Gastrocnemius medialis (tissue), 4 donors: ENCODE measurements around the gene SLC66A2. TPM values are rescaled to one million over a fixed set of nuclear protein-coding genes. Genes with fewer than 3 reads are reported as not detected.
"Not testable (repeated sequence)": the region's sequence is repeated elsewhere in the genome, so short reads cannot be mapped to it uniquely, and the experiment has no call there.

Experiments used
- ATAC-seq, 2 donors: fragments of 150-250 bp; one replicate each; pipeline ENCODE4 v1.9.1; 2016
- DNase-seq, 2 donors: peaks; one replicate each; pipeline ENCODE4 v3.0.0-alpha.2; 2019
- H3K27ac ChIP-seq, 4 donors: fragments of 200-600 bp; sonication (generic); 1 replicate in 1 of 4; 2 replicates in 3 of 4; pipeline ENCODE4 v1.5.1; 2016 to 2018; ENCODE audit warnings: mild to moderate bottlenecking in 2 of 4, moderate library complexity in 1 of 4
- H3K27me3 ChIP-seq, 3 donors: fragments of 200-600 bp; sonication (generic) in 2 of 3; 1 replicate in 1 of 3; 2 replicates in 2 of 3; pipeline versions ENCODE4 v1.5.1 to v1.6.0; 2016 to 2019; ENCODE audit warnings: mild to moderate bottlenecking in 1 of 3, moderate library complexity in 1 of 3
- H3K36me3 ChIP-seq, 2 donors: fragments of 200-600 bp; sonication (generic) in 1 of 2; one replicate each; pipeline ENCODE4 v1.5.1; 2017 to 2018
- H3K4me1 ChIP-seq, 2 donors: fragments of 200-600 bp; sonication (generic) in 1 of 2; one replicate each; pipeline ENCODE4 v1.5.1; 2016 to 2017; ENCODE audit warnings: mild to moderate bottlenecking in 2 of 2
- H3K4me3 ChIP-seq, 4 donors: fragments of 200-600 bp; sonication (generic) in 3 of 4; 1 replicate in 1 of 4; 2 replicates in 3 of 4; pipeline ENCODE4 v1.5.1; 2016 to 2019; ENCODE audit warnings: mild to moderate bottlenecking in 2 of 4
- H3K9me3 ChIP-seq, 3 donors: fragments of 200-600 bp; sonication (generic) in 2 of 3; 1 replicate in 1 of 3; 2 replicates in 2 of 3; pipeline ENCODE4 v1.5.1; 2016 to 2019
- CTCF ChIP-seq, 5 experiments: fragments of 450-650 bp in 3 of 5; fragments of 200-600 bp in 2 of 5; sonication (generic) in 2 of 5; IDR thresholded peaks in 4 of 5; conservative IDR thresholded peaks in 1 of 5; 1 replicate in 4 of 5; 2 replicates in 1 of 5; pipeline ENCODE4 v1.5.1; 2016 to 2019; ENCODE audit warnings: antibody characterized with exemption in 5 of 5, mild to moderate bottlenecking in 3 of 5, moderate library complexity in 3 of 5
- POLR2A ChIP-seq, 2 donors: fragments of 450-650 bp; IDR thresholded peaks; one replicate each; pipeline ENCODE4 v1.6.1; 2017; ENCODE audit warnings: antibody characterized with exemption in 2 of 2, mild to moderate bottlenecking in 2 of 2, moderate library complexity in 2 of 2
- in situ Hi-C, 4 donors: fragments of 200-750 bp; cut with MboI; loops; one replicate each; pipeline versions ENCODE4 v1.15.0 to v1.8.0; 2017; ENCODE audit warnings: low sequenced_read_pairs in 4 of 4
- intact Hi-C: fragments of 100-400 bp; cut with DNase I; formaldehyde crosslinking; loops from one replicate; pipeline ENCODE4 v1.15.1; 2023; ENCODE audit warnings: low total_unique reads
- total RNA-seq, 4 donors: library from RNA; depleted of rRNA; stranded (reverse); fragments of >200 nt; gene quantifications; one replicate each; pipeline versions ENCODE4 v1.1.0 to v1.2.3, GENCODE V29; 2016

Gene SLC66A2
- total RNA-seq, 4 donors from 2014 or later = 43.3 to 121 (median 107) TPM

- Histone ChIP-seq H3K27ac (no peak overlapping the region), H3K36me3 (no peaks in the 10 kb centered on the region), H3K4me1 (peaks cover 0 to 2% of the 10 kb centered on the region in 2 donors), H3K4me3 (no peak overlapping the region), H3K27me3 (peaks cover 0 to 16% (median 6%) of the 10 kb centered on the region in 3 donors), H3K9me3 (no peaks in the 10 kb centered on the region)
- in situ Hi-C loops (no loop called here), intact Hi-C loops (no loop called here)
- DNase-seq = no peak
- no peak for ATAC-seq
- TF ChIP-seq POLR2A (IDR thresholded peaks at IDR 0.05) (no peak), CTCF (IDR thresholded peaks at IDR 0.05 in 4 of 5, conservative IDR thresholded peaks at IDR 0.05 in 1 of 5) (no peak)
Measured at GRCh38 chr18:79882522-79883241, 68.8 kb downstream of the SLC66A2 start.

- ATAC-seq = no peak
- H3K4me1 ChIP-seq = peaks cover 0 to 7% of the 10 kb centered on the region in 2 donors
- no peak for DNase-seq
- H3K27me3 ChIP-seq = peaks cover 0 to 18% (median 8%) of the 10 kb centered on the region in 3 donors
- in situ Hi-C loops = no loop called here
- intact Hi-C loops = no loop called here
- TF ChIP-seq CTCF (IDR thresholded peaks at IDR 0.05 in 4 of 5, conservative IDR thresholded peaks at IDR 0.05 in 1 of 5) = no peak
- TF ChIP-seq POLR2A (IDR thresholded peaks at IDR 0.05) = no peak
- no peaks in the 10 kb centered on the region for H3K9me3 ChIP-seq
- H3K27ac ChIP-seq = no peak overlapping the region
- no peak overlapping the region for H3K4me3 ChIP-seq
- H3K36me3 ChIP-seq = no peaks in the 10 kb centered on the region
Measured at GRCh38 chr18:79881695-79882094, 69.8 kb downstream of the SLC66A2 start.

GRCh38 chr18:79879566-79879965, 71.9 kb downstream of the SLC66A2 start:
- Histone ChIP-seq H3K27ac (no peak overlapping the region), H3K36me3 (no peaks in the 10 kb centered on the region), H3K9me3 (no peaks in the 10 kb centered on the region), H3K27me3 (peaks cover 5 to 24% (median 13%) of the 10 kb centered on the region in 3 donors), H3K4me1 (peaks cover 0 to 7% of the 10 kb centered on the region in 2 donors), H3K4me3 (no peak overlapping the region)
- intact Hi-C loops = no loop called here
- in situ Hi-C loops = no loop called here
- DNase-seq (no peak), ATAC-seq (no peak)
- TF ChIP-seq CTCF (IDR thresholded peaks at IDR 0.05 in 4 of 5, conservative IDR thresholded peaks at IDR 0.05 in 1 of 5) (no peak), POLR2A (IDR thresholded peaks at IDR 0.05) (no peak)

- TF ChIP-seq POLR2A (IDR thresholded peaks at IDR 0.05) (no peak), CTCF (IDR thresholded peaks at IDR 0.05 in 4 of 5, conservative IDR thresholded peaks at IDR 0.05 in 1 of 5) (no peak)
- Histone ChIP-seq H3K36me3 (no peaks in the 10 kb centered on the region), H3K4me1 (peaks cover 0 to 7% of the 10 kb centered on the region in 2 donors), H3K4me3 (no peak overlapping the region), H3K9me3 (no peaks in the 10 kb centered on the region), H3K27ac (no peak overlapping the region), H3K27me3 (peaks cover 5 to 24% (median 18%) of the 10 kb centered on the region in 3 donors)
- no peak for DNase-seq
- intact Hi-C loops (no loop called here), in situ Hi-C loops (no loop called here)
- no peak for ATAC-seq
Measured at GRCh38 chr18:79878741-79879378, 72.6 kb downstream of the SLC66A2 start.

- peaks cover 5 to 24% (median 18%) of the 10 kb centered on the region in 3 donors for H3K27me3 ChIP-seq
- H3K4me1 ChIP-seq, intact Hi-C loops, in situ Hi-C loops, H3K9me3 ChIP-seq, DNase-seq, H3K4me3 ChIP-seq, H3K27ac ChIP-seq, ATAC-seq, H3K36me3 ChIP-seq: not testable (repeated sequence)
Measured at GRCh38 chr18:79878246-79878645, 73.2 kb downstream of the SLC66A2 start.
